ENCODE results near the gene NT5M. TPM values are rescaled to one million over a fixed set of nuclear protein-coding genes. Genes with fewer than 3 reads are reported as not detected.
"Not testable (repeated sequence)": the region's sequence is repeated elsewhere in the genome, so short reads cannot be mapped to it uniquely, and the experiment has no call there.

Gene NT5M
- total RNA-seq, 1 donor from 2014 or later: 3.5 TPM

DNA sequence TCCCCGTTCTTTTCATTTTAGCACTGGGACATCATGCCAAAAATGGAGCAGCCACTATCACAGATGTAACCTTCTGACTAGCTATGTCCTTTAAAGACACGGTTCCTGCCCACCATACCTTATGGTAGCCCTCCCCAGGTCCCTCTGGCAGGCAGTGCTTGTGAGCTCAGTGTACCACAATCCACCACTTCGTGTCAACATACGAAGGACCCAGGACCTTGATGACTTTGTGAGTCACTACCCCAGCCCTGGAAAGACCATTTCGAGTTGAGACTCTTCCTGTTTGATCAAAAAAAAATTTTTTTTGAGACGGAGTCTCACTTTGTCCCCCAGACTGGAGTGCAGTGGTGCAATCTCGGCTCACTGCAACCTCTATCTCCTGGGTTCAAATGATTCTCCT, 45.2 kb upstream of the NT5M start:
- TF ChIP-seq, protein P1, sequence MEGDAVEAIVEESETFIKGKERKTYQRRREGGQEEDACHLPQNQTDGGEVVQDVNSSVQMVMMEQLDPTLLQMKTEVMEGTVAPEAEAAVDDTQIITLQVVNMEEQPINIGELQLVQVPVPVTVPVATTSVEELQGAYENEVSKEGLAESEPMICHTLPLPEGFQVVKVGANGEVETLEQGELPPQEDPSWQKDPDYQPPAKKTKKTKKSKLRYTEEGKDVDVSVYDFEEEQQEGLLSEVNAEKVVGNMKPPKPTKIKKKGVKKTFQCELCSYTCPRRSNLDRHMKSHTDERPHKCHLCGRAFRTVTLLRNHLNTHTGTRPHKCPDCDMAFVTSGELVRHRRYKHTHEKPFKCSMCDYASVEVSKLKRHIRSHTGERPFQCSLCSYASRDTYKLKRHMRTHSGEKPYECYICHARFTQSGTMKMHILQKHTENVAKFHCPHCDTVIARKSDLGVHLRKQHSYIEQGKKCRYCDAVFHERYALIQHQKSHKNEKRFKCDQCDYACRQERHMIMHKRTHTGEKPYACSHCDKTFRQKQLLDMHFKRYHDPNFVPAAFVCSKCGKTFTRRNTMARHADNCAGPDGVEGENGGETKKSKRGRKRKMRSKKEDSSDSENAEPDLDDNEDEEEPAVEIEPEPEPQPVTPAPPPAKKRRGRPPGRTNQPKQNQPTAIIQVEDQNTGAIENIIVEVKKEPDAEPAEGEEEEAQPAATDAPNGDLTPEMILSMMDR (IDR thresholded peaks at IDR 0.05): no peak
- Mint-ChIP-seq H3K9me3 (ENCODE audit: unreplicated experiment) (no peaks in the 10 kb centered on the region), H3K36me3 (ENCODE audit: unreplicated experiment) (peaks cover 45% of the 10 kb centered on the region), H3K27me3 (ENCODE audit: unreplicated experiment) (no peaks in the 10 kb centered on the region), H3K4me1 (ENCODE audit: unreplicated experiment) (no peaks in the 10 kb centered on the region), H3K4me3 (ENCODE audit: unreplicated experiment) (no peak overlapping the region), H3K27ac (ENCODE audit: unreplicated experiment) (no peak overlapping the region)
- no peak for DNase-seq (ENCODE audit: extremely low spot score, unreplicated experiment)

- no peak for DNase-seq (ENCODE audit: extremely low spot score, unreplicated experiment)
- H3K27me3 Mint-ChIP-seq (ENCODE audit: unreplicated experiment): no peaks in the 10 kb centered on the region
- H3K9me3 Mint-ChIP-seq (ENCODE audit: unreplicated experiment): no peaks in the 10 kb centered on the region
- peaks cover 43% of the 10 kb centered on the region for H3K36me3 Mint-ChIP-seq (ENCODE audit: unreplicated experiment)
- H3K4me1 Mint-ChIP-seq (ENCODE audit: unreplicated experiment): no peaks in the 10 kb centered on the region
- no peak overlapping the region for H3K4me3 Mint-ChIP-seq (ENCODE audit: unreplicated experiment)
- TF ChIP-seq, protein P1 (IDR thresholded peaks at IDR 0.05): no peak
- H3K27ac Mint-ChIP-seq (ENCODE audit: unreplicated experiment): no peak overlapping the region
These were observed 44.2 kb upstream of the NT5M start for GRCh38 chr17:17258998-17259397.

DNA sequence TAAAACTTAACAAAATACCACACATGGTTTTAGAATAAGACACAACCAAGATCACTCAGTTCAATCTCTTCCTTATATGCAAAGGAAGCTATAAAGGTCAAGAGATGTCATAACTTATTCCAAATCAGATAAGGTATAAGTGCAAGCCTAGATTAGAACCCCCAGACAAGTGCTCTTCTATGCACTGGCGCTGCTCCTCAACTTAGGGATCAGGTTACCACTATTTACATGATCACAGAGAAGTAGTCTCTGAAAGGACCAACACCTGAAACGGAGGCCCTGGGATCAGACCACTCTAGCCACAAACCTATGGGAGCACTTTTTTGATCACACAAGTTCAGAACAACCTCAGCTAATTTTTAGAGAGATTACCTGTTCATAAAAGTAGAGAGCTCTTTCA, 38.7 kb upstream of the NT5M start:
- Mint-ChIP-seq H3K27me3 (ENCODE audit: unreplicated experiment) (no peaks in the 10 kb centered on the region), H3K27ac (ENCODE audit: unreplicated experiment) (no peak overlapping the region), H3K9me3 (ENCODE audit: unreplicated experiment) (no peaks in the 10 kb centered on the region)

GRCh38 chr17:17269926-17270773, 33.0 kb upstream of the NT5M start:
- H3K4me3 Mint-ChIP-seq (ENCODE audit: unreplicated experiment): no peak overlapping the region

More for the DNA sequence above, 38.7 kb upstream of the NT5M start:
- no peaks in the 10 kb centered on the region for H3K4me1 Mint-ChIP-seq (ENCODE audit: unreplicated experiment)
- DNase-seq (ENCODE audit: extremely low spot score, unreplicated experiment): no peak
- TF ChIP-seq, protein P1 (IDR thresholded peaks at IDR 0.05): no peak
- no peak overlapping the region for H3K4me3 Mint-ChIP-seq (ENCODE audit: unreplicated experiment)
- H3K36me3 Mint-ChIP-seq (ENCODE audit: unreplicated experiment): peaks cover 39% of the 10 kb centered on the region

DNA sequence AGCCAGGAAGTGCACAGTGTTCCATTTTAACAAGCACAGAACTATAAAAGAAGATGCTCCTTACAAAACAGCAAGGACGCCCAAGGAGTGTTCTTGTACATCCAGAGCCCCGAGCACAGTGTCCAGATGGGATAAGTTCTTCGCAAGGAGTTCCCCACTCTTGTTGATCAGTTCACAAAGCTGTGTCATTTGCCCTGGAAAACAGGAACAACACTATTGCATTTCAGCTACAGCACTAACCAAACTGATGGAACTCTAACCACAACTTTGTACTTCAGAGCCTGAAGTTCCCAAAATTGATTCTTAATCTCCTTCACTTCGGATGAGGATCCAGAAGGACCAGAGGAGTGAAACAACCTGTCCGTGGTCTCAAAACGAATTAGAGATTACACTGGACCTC, 27.2 kb upstream of the NT5M start:
- Mint-ChIP-seq H3K36me3 (ENCODE audit: unreplicated experiment) (peaks cover 13% of the 10 kb centered on the region), H3K9me3 (ENCODE audit: unreplicated experiment) (no peaks in the 10 kb centered on the region), H3K27ac (ENCODE audit: unreplicated experiment) (no peak overlapping the region)

More at GRCh38 chr17:17269926-17270773, 33.0 kb upstream of the NT5M start:
- no peaks in the 10 kb centered on the region for H3K4me1 Mint-ChIP-seq (ENCODE audit: unreplicated experiment)
- no peaks in the 10 kb centered on the region for H3K27me3 Mint-ChIP-seq (ENCODE audit: unreplicated experiment)
- no peaks in the 10 kb centered on the region for H3K9me3 Mint-ChIP-seq (ENCODE audit: unreplicated experiment)
- no peak overlapping the region for H3K27ac Mint-ChIP-seq (ENCODE audit: unreplicated experiment)
- TF ChIP-seq, protein P1 (IDR thresholded peaks at IDR 0.05): peak; percentile 45
- H3K36me3 Mint-ChIP-seq (ENCODE audit: unreplicated experiment): peaks cover 30% of the 10 kb centered on the region
- DNase-seq (ENCODE audit: extremely low spot score, unreplicated experiment): no peak

GRCh38 chr17:17277431-17277830, 25.7 kb upstream of the NT5M start:
- H3K27ac Mint-ChIP-seq (ENCODE audit: unreplicated experiment); H3K4me3 Mint-ChIP-seq (ENCODE audit: unreplicated experiment): not testable (repeated sequence)
- H3K4me1 Mint-ChIP-seq (ENCODE audit: unreplicated experiment): peaks cover 23% of the 10 kb centered on the region

More for the DNA sequence above, 27.2 kb upstream of the NT5M start:
- Mint-ChIP-seq H3K4me3 (ENCODE audit: unreplicated experiment) (no peak overlapping the region), H3K27me3 (ENCODE audit: unreplicated experiment) (no peaks in the 10 kb centered on the region), H3K4me1 (ENCODE audit: unreplicated experiment) (peaks cover 13% of the 10 kb centered on the region)
- no peak for DNase-seq (ENCODE audit: extremely low spot score, unreplicated experiment)
- TF ChIP-seq, protein P1 (IDR thresholded peaks at IDR 0.05): no peak

More at GRCh38 chr17:17277431-17277830, 25.7 kb upstream of the NT5M start:
- not testable (repeated sequence) for DNase-seq (ENCODE audit: extremely low spot score, unreplicated experiment); H3K27me3 Mint-ChIP-seq (ENCODE audit: unreplicated experiment); H3K9me3 Mint-ChIP-seq (ENCODE audit: unreplicated experiment)
- peaks cover 13% of the 10 kb centered on the region for H3K36me3 Mint-ChIP-seq (ENCODE audit: unreplicated experiment)
